ENCODE measurements around the gene TTC38. TPM values are rescaled to one million over a fixed set of nuclear protein-coding genes. Genes with fewer than 3 reads are reported as not detected.

TTC38 gene
- 100 to 1,000 TPM in 1 of 9 donors, 10 to 100 TPM in 8; 36.7 to 111 (median 44.3) TPM for total RNA-seq
- polyA plus RNA-seq: 10 to 100 TPM; 24.0 to 31.1 (median 27.2) TPM
- long read RNA-seq, donor 1, partial matches to known transcripts: 0 of 2 reads
- long read RNA-seq, donor 1, other reads (novel, unspliced or antisense): 0 of 2 reads
- long read RNA-seq, donor 2, partial matches to known transcripts: 0 of 4 reads
- long read RNA-seq, donor 2, other reads (novel, unspliced or antisense): 0 of 4 reads
- long read RNA-seq, donor 3, partial matches to known transcripts: 5 of 7 reads
- long read RNA-seq, donor 3, other reads (novel, unspliced or antisense): 0 of 7 reads
- long read RNA-seq, donor 4, transcript TTC38-201 (14 exons, 2,610 nt): major isoform, 14 of 19 reads
- long read RNA-seq, donor 4, partial matches to known transcripts: 1 of 19 reads
- long read RNA-seq, donor 4, other reads (novel, unspliced or antisense): 4 of 19 reads
- long read RNA-seq, donor 5, transcript TTC38-201 (14 exons, 2,610 nt): major isoform, 63 of 81 reads
- long read RNA-seq, donor 5, partial matches to known transcripts: 1 of 81 reads
- long read RNA-seq, donor 5, other reads (novel, unspliced or antisense): 17 of 81 reads
- long read RNA-seq, donor 6, transcript TTC38-201 (14 exons, 2,610 nt): major isoform, 11 of 20 reads
- long read RNA-seq, donor 6, partial matches to known transcripts: 0 of 20 reads
- long read RNA-seq, donor 6, other reads (novel, unspliced or antisense): 9 of 20 reads
- long read RNA-seq, donor 7, partial matches to known transcripts: 0 of 5 reads
- long read RNA-seq, donor 7, other reads (novel, unspliced or antisense): 0 of 5 reads
- long read RNA-seq, donor 8, transcript TTC38-201 (14 exons, 2,610 nt): major isoform, 15 of 15 reads
- long read RNA-seq, donor 8, partial matches to known transcripts: 0 of 15 reads
- long read RNA-seq, donor 8, other reads (novel, unspliced or antisense): 0 of 15 reads
- long read RNA-seq, donor 9, partial matches to known transcripts: 0 of 1 reads
- long read RNA-seq, donor 9, other reads (novel, unspliced or antisense): 0 of 1 reads
- long read RNA-seq, donor 10, partial matches to known transcripts: 0 of 2 reads
- long read RNA-seq, donor 10, other reads (novel, unspliced or antisense): 0 of 2 reads

DNA sequence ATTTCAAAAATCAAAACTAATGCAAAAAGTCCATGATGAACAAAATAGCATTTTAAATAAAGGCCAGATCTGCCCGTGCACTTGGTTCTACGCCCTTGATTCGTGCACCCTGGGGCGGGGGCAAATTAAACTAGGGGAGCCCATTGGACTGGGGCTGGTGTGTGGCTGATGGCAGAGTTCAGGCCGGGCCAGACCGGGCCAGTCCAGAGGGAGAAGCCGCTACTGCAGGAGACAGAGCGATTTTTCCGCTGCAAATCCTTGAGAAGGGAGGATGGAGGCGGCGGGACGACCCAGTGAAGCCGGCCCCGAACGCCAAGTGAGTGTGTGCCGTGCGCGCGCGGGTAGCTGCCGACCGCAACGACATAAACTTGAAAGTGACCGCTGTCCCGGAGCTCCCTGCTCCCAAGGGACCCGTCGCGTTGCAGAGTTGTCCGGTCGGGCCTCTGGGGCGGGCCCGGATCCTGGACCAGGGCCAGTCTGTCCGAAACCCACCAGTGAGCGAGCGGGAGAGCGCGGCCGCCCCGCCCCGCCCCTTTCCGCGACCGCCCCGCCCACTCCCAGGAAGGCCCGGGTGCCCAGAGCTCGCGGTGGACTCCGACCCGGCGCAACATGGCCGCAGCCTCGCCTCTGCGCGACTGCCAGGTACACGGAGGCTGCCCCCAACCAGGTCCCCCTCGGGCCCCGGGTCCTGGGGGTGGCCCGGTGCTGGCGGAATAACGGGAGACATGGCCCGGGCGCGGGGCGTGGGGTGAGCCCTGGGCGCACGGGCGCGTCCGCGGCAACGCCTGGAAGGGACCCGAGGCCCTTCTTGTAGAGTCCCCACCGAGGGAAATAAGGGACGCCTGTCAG lies at the start of gene TTC38:
Gene TTC38, plus strand, starts transcription at position 578 of the 849 bp plus-strand sequence. Its CDS starts 32 bp downstream, at position 610.
- H3K4me3 ChIP-seq: peak within 1 kb of the TSS; percentile 36 to 73 (median 43)
- H3K27ac ChIP-seq: peak within 1 kb of the TSS; percentile 62 to 85 (median 81)
- intact Hi-C loops (cut with DNase I): no loop called here
- peaks cover 16 to 25% of the 10 kb centered on the region in 2 donors for H3K4me1 ChIP-seq (replicated peaks in 1 of 2)
- H3K27me3 ChIP-seq: no peaks in the 10 kb centered on the region
- no peaks in the 10 kb centered on the region for H3K9me3 ChIP-seq (replicated peaks in 1 of 3)
- 0 to 3% (median 1%) methylated on average over 31 to 74 of the region's 74 CpGs for WGBS, 4 donors
- H3K36me3 ChIP-seq (replicated peaks in 1 of 2): peaks cover 0 to 13% of the 10 kb centered on the region in 2 donors
- TF ChIP-seq POLR2A (IDR thresholded peaks at IDR 0.05): peak; percentile 29 to 92
- TF ChIP-seq, protein P1, sequence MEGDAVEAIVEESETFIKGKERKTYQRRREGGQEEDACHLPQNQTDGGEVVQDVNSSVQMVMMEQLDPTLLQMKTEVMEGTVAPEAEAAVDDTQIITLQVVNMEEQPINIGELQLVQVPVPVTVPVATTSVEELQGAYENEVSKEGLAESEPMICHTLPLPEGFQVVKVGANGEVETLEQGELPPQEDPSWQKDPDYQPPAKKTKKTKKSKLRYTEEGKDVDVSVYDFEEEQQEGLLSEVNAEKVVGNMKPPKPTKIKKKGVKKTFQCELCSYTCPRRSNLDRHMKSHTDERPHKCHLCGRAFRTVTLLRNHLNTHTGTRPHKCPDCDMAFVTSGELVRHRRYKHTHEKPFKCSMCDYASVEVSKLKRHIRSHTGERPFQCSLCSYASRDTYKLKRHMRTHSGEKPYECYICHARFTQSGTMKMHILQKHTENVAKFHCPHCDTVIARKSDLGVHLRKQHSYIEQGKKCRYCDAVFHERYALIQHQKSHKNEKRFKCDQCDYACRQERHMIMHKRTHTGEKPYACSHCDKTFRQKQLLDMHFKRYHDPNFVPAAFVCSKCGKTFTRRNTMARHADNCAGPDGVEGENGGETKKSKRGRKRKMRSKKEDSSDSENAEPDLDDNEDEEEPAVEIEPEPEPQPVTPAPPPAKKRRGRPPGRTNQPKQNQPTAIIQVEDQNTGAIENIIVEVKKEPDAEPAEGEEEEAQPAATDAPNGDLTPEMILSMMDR (IDR thresholded peaks at IDR 0.05): no peak
- DNase-seq: peak; percentile 95 to 97 (median 96)

DNA sequence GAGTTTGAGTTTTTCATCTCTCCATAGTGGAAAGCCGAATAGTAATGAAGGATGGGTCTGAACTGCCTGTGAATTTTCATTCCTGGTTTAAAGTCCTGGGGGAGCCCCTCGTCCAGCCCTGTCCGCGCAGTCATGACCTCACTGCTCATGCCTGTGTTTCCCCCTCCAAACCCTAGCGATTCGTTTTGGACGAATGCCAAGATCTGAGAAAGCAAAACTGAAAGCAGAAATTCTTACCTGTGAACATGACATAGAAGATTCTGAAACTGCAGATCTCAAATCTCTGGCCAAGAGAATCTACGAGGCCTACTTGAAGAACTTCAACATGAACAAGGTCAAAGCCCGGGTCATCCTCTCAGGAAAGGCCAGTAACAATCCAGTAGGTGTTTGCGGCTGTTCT lies 48.2 kb upstream of the TTC38 start:
- no peak overlapping the region for H3K4me3 ChIP-seq
- no peak for DNase-seq
- no peaks in the 10 kb centered on the region for H3K9me3 ChIP-seq (replicated peaks in 1 of 3)
- no peaks in the 10 kb centered on the region for H3K27me3 ChIP-seq
- intact Hi-C loops (cut with DNase I): no loop called here
- TF ChIP-seq, protein P1 (IDR thresholded peaks at IDR 0.05): no peak
- TF ChIP-seq POLR2A (IDR thresholded peaks at IDR 0.05): no peak
- 72 to 80% (median 78%) methylated on average over 10 of the region's 10 CpGs for WGBS, 4 donors
- H3K27ac ChIP-seq: no peak overlapping the region
- peaks cover 0 to 77% of the 10 kb centered on the region in 2 donors for H3K36me3 ChIP-seq (replicated peaks in 1 of 2)
- H3K4me1 ChIP-seq (replicated peaks in 1 of 2): peaks cover 9 to 10% of the 10 kb centered on the region in 2 donors

DNA sequence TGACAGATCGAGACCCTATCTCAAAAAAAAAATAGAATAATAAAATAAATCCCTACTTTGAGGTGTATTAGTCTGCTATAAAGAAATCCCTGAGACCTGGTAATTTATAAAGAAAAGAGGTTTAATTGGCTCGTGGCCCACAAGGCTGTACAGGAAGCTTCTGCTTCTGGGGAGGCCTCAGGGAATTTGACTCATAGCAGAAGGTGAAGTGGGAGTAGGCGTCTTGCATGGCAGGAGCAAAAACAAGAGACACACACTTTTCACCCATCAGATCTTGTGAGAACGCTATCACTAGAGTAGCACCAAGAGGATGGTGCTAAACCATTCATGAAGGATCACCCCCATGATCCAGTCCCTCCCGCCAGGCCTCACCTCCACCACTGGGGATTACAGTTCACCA lies 46.9 kb upstream of the TTC38 start:
- DNase-seq: no peak
- intact Hi-C loops (cut with DNase I): no loop called here
- Histone ChIP-seq H3K9me3 (replicated peaks in 1 of 3) (no peaks in the 10 kb centered on the region), H3K4me3 (no peak overlapping the region), H3K4me1 (replicated peaks in 1 of 2) (peaks cover 13 to 14% of the 10 kb centered on the region in 2 donors), H3K36me3 (replicated peaks in 1 of 2) (peaks cover 0 to 67% of the 10 kb centered on the region in 2 donors), H3K27me3 (no peaks in the 10 kb centered on the region), H3K27ac (no peak overlapping the region)
- TF ChIP-seq, protein P1 (IDR thresholded peaks at IDR 0.05): no peak
- no peak for TF ChIP-seq POLR2A (IDR thresholded peaks at IDR 0.05)
- WGBS, 4 donors: 88 to 93% (median 91%) methylated on average over 5 of the region's 5 CpGs
